ENCODE measurements around the gene CDH4. TPM values are rescaled to one million over a fixed set of nuclear protein-coding genes. Genes with fewer than 3 reads are reported as not detected.

Gene CDH4
- total RNA-seq, 1 donor from 2014 or later = not detected

GRCh38 chr20:61743606-61744005, 491.5 kb downstream of the CDH4 start:
- no peaks in the 10 kb centered on the region for H3K27me3 ChIP-seq
- no peak overlapping the region for H3K27ac ChIP-seq
- H3K36me3 ChIP-seq = no peaks in the 10 kb centered on the region
- no peak overlapping the region for H3K4me3 ChIP-seq
- no peak for DNase-seq (ENCODE audit: low spot score in 2 of 2)
- H3K4me1 ChIP-seq = no peaks in the 10 kb centered on the region
- intact Hi-C loops (cut with DNase I) = no loop called here
- no peak for TF ChIP-seq CTCF (IDR thresholded peaks at IDR 0.05)
- H3K9me3 ChIP-seq = no peaks in the 10 kb centered on the region

- H3K4me3 ChIP-seq = no peak overlapping the region
- H3K36me3 ChIP-seq = no peaks in the 10 kb centered on the region
- no peak for DNase-seq (ENCODE audit: low spot score in 2 of 2)
- no peak for TF ChIP-seq CTCF (IDR thresholded peaks at IDR 0.05)
- H3K9me3 ChIP-seq = no peaks in the 10 kb centered on the region
- H3K27me3 ChIP-seq = no peaks in the 10 kb centered on the region
- intact Hi-C loops (cut with DNase I) = no loop called here
- no peaks in the 10 kb centered on the region for H3K4me1 ChIP-seq
- no peak overlapping the region for H3K27ac ChIP-seq
These were observed 492.8 kb downstream of the CDH4 start for GRCh38 chr20:61744691-61745396.

GRCh38 chr20:61745397-61746146, 493.5 kb downstream of the CDH4 start:
- Histone ChIP-seq H3K4me1 (no peaks in the 10 kb centered on the region), H3K27ac (no peak overlapping the region), H3K27me3 (no peaks in the 10 kb centered on the region), H3K4me3 (no peak overlapping the region), H3K36me3 (no peaks in the 10 kb centered on the region), H3K9me3 (no peaks in the 10 kb centered on the region)
- intact Hi-C loops (cut with DNase I) = no loop called here
- no peak for TF ChIP-seq CTCF (IDR thresholded peaks at IDR 0.05)
- DNase-seq (ENCODE audit: low spot score in 2 of 2) = no peak

GRCh38 chr20:61746147-61746646, 494.1 kb downstream of the CDH4 start:
- no peak for DNase-seq (ENCODE audit: low spot score in 2 of 2)
- Histone ChIP-seq H3K9me3 (no peaks in the 10 kb centered on the region), H3K36me3 (no peaks in the 10 kb centered on the region), H3K4me3 (no peak overlapping the region), H3K4me1 (no peaks in the 10 kb centered on the region), H3K27ac (no peak overlapping the region), H3K27me3 (no peaks in the 10 kb centered on the region)
- intact Hi-C loops (cut with DNase I) = no loop called here
- TF ChIP-seq CTCF (IDR thresholded peaks at IDR 0.05) = no peak

- TF ChIP-seq CTCF (IDR thresholded peaks at IDR 0.05) = no peak
- H3K4me1 ChIP-seq = no peaks in the 10 kb centered on the region
- H3K36me3 ChIP-seq = no peaks in the 10 kb centered on the region
- H3K27me3 ChIP-seq = no peaks in the 10 kb centered on the region
- intact Hi-C loops (cut with DNase I) = no loop called here
- H3K27ac ChIP-seq = no peak overlapping the region
- DNase-seq (ENCODE audit: low spot score in 2 of 2) = no peak
- H3K9me3 ChIP-seq = no peaks in the 10 kb centered on the region
- H3K4me3 ChIP-seq = no peak overlapping the region
These were observed 494.7 kb downstream of the CDH4 start for GRCh38 chr20:61746781-61747180.
